ENCODE measurements around the gene HECTD4. TPM values are rescaled to one million over a fixed set of nuclear protein-coding genes. Genes with fewer than 3 reads are reported as not detected.
"Not testable (repeated sequence)": the region's sequence is repeated elsewhere in the genome, so short reads cannot be mapped to it uniquely, and the experiment has no call there.

Gene HECTD4
- total and polyA plus RNA-seq, 7 donors: 2.1 to 22.8 (median 14.6) TPM

DNA sequence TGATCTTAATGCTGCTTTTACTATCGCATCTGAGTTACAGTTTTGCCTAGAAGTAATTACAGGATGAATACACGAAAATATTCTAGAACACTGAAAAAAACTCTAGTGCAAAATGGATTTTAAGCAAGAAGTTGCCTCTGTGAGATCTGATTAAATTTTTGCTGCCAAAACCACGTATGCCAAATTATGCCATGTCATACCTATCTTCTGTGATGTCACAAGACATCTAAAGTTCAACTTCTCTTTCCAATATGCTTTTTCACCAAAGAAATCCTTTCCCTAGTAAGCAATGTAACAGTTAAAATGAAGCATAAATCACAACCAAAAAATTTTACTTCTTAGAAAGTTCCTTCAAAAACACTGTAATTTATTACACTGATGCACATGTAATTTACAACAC lies 39.6 kb downstream of the HECTD4 start:
- peaks cover 40% of the 10 kb centered on the region for H3K4me1 ChIP-seq
- DNase-seq (no peak), ATAC-seq (no peak)
- no peaks in the 10 kb centered on the region for H3K36me3 ChIP-seq (ENCODE audit: insufficient read depth in 1 of 2, low read depth in 1 of 2)
- H3K27me3 ChIP-seq (ENCODE audit: insufficient read depth in 3 of 3, low read length in 2 of 3): no peaks in the 10 kb centered on the region
- no peaks in the 10 kb centered on the region for H3K9me3 ChIP-seq
- WGBS, 3 donors: 73 to 78% (median 78%) methylated on average over 3 of the region's 3 CpGs
- H3K27ac ChIP-seq: no peak overlapping the region
- no peak overlapping the region for H3K4me3 ChIP-seq
- TF ChIP-seq, protein P1, sequence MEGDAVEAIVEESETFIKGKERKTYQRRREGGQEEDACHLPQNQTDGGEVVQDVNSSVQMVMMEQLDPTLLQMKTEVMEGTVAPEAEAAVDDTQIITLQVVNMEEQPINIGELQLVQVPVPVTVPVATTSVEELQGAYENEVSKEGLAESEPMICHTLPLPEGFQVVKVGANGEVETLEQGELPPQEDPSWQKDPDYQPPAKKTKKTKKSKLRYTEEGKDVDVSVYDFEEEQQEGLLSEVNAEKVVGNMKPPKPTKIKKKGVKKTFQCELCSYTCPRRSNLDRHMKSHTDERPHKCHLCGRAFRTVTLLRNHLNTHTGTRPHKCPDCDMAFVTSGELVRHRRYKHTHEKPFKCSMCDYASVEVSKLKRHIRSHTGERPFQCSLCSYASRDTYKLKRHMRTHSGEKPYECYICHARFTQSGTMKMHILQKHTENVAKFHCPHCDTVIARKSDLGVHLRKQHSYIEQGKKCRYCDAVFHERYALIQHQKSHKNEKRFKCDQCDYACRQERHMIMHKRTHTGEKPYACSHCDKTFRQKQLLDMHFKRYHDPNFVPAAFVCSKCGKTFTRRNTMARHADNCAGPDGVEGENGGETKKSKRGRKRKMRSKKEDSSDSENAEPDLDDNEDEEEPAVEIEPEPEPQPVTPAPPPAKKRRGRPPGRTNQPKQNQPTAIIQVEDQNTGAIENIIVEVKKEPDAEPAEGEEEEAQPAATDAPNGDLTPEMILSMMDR (IDR thresholded peaks at IDR 0.05): no peak
- intact Hi-C loops (cut with DNase I): no loop called here

DNA sequence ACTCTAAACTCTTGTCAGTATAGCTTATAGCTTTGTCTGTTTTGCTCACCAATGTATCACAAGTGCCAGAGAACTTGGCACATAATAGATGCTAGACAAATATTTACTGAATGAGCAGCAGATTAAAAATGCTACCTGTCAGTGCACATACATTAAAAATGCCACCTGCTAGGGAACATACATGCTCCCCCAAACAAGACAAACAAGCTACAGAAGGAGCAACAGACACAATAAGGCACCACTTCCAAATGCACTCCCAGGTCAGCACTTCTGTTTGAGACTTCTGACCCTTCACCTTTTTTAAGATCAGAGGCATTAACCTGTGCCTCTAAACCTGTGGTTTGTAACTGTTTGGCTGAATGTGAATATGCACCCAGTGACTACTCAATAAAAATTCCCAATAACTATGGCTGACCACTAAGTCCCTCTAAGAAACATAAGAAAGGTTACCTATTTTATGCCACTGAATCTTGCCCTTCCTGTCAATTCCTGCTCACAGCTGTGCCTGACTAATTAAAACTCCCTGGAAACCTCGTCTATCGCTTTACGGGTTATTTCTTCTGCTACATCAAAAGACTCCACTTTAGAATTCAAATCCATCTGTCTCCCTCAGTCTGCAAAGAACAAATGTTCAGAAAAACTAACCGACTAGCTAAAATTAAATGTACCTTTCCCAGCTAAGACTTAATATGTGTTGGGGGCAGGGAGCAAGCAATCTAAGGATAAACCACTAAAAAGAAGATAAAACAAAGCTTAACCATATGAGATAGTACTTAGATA lies 41.0 kb downstream of the HECTD4 start:
- TF ChIP-seq, protein P1 (IDR thresholded peaks at IDR 0.05): no peak
- no peaks in the 10 kb centered on the region for H3K36me3 ChIP-seq (ENCODE audit: insufficient read depth in 1 of 2, low read depth in 1 of 2)
- no peak overlapping the region for H3K27ac ChIP-seq
- intact Hi-C loops (cut with DNase I): no loop called here
- no peaks in the 10 kb centered on the region for H3K9me3 ChIP-seq
- H3K4me3 ChIP-seq: no peak overlapping the region
- H3K27me3 ChIP-seq (ENCODE audit: insufficient read depth in 3 of 3, low read length in 2 of 3): no peaks in the 10 kb centered on the region
- 25 to 57% (median 27%) methylated on average over 4 of the region's 4 CpGs for WGBS, 3 donors
- DNase-seq (no peak), ATAC-seq (no peak)
- peaks cover 34% of the 10 kb centered on the region for H3K4me1 ChIP-seq

DNA sequence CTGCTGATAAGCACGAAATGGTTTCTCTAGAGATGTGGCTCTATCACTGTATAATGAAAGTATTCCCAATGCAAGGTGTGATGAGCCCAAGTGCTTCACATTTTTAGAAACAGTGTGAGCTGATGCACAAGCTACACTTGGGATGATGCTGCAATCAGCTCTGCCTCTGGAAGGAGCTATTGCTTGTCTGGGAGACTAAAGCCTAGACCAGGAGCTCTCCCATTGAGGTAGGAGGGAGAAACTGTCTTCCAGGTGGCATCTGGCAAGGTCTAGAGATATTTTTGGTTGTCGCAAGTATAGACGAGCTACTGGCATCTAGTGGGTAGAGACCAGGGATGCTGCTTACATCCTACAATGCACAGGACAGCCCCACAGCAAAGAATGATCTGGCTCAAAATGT lies 42.0 kb downstream of the HECTD4 start:
- H3K4me3 ChIP-seq: no peak overlapping the region
- H3K36me3 ChIP-seq (ENCODE audit: insufficient read depth in 1 of 2, low read depth in 1 of 2): no peaks in the 10 kb centered on the region
- TF ChIP-seq, protein P1 (IDR thresholded peaks at IDR 0.05): no peak
- peaks cover 33% of the 10 kb centered on the region for H3K4me1 ChIP-seq
- no peaks in the 10 kb centered on the region for H3K27me3 ChIP-seq (ENCODE audit: insufficient read depth in 3 of 3, low read length in 2 of 3)
- intact Hi-C loops (cut with DNase I): no loop called here
- no peak overlapping the region for H3K27ac ChIP-seq
- peak in 2 of 4 donors; percentile 31 to 47 for ATAC-seq
- H3K9me3 ChIP-seq: no peaks in the 10 kb centered on the region
- WGBS, 3 donors: 55 to 76% (median 63%) methylated on average over 3 of the region's 3 CpGs
- DNase-seq: no peak

DNA sequence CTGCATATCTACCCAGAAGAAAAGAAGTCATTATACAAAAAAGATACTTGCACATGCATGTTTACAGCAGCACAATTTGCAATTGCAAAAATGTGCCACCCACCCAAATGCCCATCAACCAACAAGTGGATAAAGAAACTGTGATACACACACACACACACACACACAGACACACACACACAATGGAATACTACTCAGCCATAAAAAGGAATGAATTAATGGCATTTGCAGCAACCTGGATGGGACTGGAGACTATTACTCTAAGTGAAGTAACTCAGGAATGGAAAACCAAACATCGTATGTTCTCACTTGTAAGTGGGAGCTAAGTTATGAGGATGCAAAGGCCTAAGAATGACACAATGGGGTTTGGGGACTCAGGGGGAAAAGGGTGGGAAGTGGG lies 47.2 kb downstream of the HECTD4 start:
- H3K27me3 ChIP-seq (ENCODE audit: insufficient read depth in 3 of 3, low read length in 2 of 3); H3K27ac ChIP-seq; H3K4me3 ChIP-seq; ATAC-seq; intact Hi-C loops (cut with DNase I); H3K36me3 ChIP-seq (ENCODE audit: insufficient read depth in 1 of 2, low read depth in 1 of 2); H3K9me3 ChIP-seq; DNase-seq: not testable (repeated sequence)
- WGBS, 3 donors: 92 to 97% (median 94%) methylated on average over 1 of the region's 1 CpG
- peaks cover 31% of the 10 kb centered on the region for H3K4me1 ChIP-seq

DNA sequence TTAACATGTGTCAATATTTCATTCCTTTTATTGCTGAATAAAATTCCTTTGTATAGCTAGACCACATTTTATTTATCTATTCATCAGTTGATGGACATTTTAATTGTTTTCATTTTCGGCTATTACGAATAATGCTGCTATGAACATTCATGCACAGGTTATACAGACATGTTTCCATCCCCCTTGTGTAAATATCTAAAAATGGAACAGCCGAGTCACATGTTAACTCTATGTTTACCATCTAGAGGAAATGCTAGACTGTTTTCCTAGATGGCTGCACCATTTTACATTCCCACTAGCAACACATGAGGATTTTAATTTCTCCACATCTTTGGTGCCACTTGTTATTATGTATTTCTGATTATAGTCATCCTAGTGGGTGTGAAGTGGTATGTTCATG lies 49.2 kb downstream of the HECTD4 start:
- intact Hi-C loops (cut with DNase I): no loop called here
- 18 to 38% (median 24%) methylated on average over 3 of the region's 3 CpGs for WGBS, 3 donors
- H3K36me3 ChIP-seq (ENCODE audit: insufficient read depth in 1 of 2, low read depth in 1 of 2): no peaks in the 10 kb centered on the region
- no peaks in the 10 kb centered on the region for H3K9me3 ChIP-seq
- no peaks in the 10 kb centered on the region for H3K27me3 ChIP-seq (ENCODE audit: insufficient read depth in 3 of 3, low read length in 2 of 3)
- peaks cover 31% of the 10 kb centered on the region for H3K4me1 ChIP-seq
- H3K4me3 ChIP-seq: peak overlapping the region; percentile 23
- DNase-seq: no peak
- peak overlapping the region; percentile 14 for H3K27ac ChIP-seq
- ATAC-seq: peak; percentile 68 to 92 (median 80)
- TF ChIP-seq, protein P1 (IDR thresholded peaks at IDR 0.05): no peak

All from psoas muscle (tissue), 8 donors.